ENCODE data around the gene NPHS2.

The NPHS2 gene

DNA sequence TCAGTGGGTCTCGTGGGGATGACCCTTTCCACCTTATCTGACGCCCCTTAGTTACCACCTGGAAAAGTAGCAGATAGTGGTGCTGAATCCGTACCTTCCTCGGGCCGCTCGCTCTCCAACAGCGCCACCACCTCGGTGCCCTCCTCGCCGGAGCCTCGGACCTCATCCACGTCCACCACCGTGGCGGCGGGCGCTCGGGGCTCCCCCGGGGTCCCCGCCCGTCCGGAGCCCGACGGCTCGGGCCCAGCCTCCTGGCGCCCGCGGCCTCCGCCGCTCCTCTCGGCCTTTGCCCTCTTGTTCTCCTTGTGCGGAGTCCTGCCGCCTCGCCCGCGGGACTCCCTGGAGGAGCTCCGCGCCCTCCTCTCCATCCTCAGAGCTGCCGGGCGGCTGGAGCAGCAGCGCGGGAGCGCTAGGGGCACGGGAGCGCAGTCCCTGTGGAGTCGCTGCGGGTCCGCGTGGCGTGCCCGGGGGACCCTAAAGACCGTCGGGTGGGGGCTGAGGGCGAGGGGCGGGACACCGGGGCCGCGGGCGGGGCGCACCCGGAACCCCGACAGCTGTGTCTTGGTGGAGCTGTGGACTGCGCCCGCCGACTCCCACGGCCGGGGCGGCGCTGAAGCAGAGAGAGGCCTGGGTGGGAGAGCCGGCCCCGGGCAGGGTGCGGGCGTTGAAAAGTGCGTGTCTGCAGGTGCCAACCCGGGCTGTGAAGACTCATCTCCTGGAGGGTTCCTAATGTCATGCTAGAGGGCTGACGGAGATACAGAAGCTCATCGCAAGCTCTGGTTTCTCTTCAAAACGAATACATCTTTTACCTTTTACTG is at the start of gene NPHS2:
Gene NPHS2 (minus strand): TSS at position 452 of the 818 bp plus-strand sequence. CDS start 84 bp downstream, at position 368.
- DNase-seq = no peak

- DNase-seq = no peak
Measured at GRCh38 chr1:179612361-179612760, 36.6 kb upstream of the NPHS2 start.

DNA sequence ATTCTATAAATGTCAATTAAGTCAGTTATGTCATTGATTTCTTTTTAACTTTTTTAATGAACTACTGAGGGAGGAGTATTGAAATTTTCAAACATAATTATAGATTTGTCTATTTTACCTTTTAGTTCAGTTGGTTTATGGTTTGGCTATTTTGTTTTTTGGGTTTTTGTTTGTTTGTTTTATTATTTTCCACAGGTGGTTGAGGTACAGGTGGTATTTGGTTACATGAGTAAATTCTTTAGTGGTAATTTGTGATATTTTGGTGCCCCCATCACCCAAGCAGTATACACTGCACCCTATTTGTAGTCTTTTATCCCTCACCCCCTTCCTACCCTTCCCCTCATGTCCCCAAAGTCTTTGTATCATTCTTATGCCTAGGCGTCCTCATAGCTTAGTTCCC is 25.3 kb upstream of the NPHS2 start:
- no peak for DNase-seq

- DNase-seq = peak; percentile 64 to 81
Measured at GRCh38 chr1:179599623-179600249, 24.0 kb upstream of the NPHS2 start.

- DNase-seq = no peak
Measured at GRCh38 chr1:179598631-179599030, 22.9 kb upstream of the NPHS2 start.

GRCh38 chr1:179591592-179592580 is 16.1 kb upstream of the NPHS2 start, which contains the start of gene TDRD5:
Gene TDRD5 (plus strand): TSS chr1:179591832. CDS start chr1:179592616, 784 bp downstream.
- DNase-seq = no peak

- no peak for DNase-seq
Measured at GRCh38 chr1:179591253-179591591, 15.5 kb upstream of the NPHS2 start.

GRCh38 chr1:179590671-179591070 is 14.9 kb upstream of the NPHS2 start:
- no peak for DNase-seq

- no peak for DNase-seq
Measured at GRCh38 chr1:179589509-179589908, 13.8 kb upstream of the NPHS2 start.

GRCh38 chr1:179588425-179589024 is 12.8 kb upstream of the NPHS2 start:
- no peak for DNase-seq

- no peak for DNase-seq
Measured at GRCh38 chr1:179587336-179587735, 11.6 kb upstream of the NPHS2 start.

DNA sequence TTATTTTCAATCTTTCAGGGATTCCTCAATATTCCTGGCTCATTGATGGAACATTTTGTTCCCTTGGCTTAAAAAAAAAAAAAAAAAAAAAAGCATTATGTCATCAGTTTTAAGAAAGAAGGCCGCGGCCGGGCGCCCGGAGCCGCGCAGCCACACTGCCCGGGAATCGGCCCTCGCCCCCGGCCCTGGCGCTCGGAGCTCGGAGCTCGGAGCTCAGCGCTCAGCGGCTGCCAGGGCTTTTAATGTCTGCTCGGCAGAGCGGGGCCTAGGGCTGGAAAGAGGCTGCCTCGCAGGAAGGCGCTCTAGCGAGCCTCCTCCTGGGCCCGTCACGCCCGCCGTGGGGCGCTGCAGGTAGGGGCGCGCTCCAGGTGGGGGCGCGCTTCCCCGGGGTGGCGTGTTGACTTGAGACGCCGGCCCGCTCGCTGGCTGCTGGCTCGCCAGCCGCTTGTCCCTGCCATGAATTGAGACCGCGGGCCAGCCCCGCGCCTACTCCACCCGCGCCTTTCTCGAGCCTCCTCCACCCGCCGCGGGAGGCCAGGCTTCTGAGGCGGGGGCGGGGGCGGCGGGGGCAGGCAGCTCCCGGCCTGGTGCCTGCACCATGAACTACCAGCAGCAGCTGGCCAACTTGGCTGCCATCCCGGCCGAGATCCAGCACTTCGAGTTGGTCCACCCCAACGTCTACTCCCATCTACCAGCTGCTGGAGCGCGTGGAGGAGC is 10.5 kb upstream of the NPHS2 start:
- peak; percentile 66 to 83 for DNase-seq

- no peak for DNase-seq
Measured at GRCh38 chr1:179583771-179584320, 8.1 kb upstream of the NPHS2 start.

- DNase-seq = no peak
Measured at GRCh38 chr1:179576509-179576908, 761 bp upstream of the NPHS2 start.

- DNase-seq = no peak
Measured at GRCh38 chr1:179558078-179558477, 17.7 kb downstream of the NPHS2 start.

- DNase-seq = no peak
Measured at GRCh38 chr1:179554427-179554826, 21.3 kb downstream of the NPHS2 start.

DNA sequence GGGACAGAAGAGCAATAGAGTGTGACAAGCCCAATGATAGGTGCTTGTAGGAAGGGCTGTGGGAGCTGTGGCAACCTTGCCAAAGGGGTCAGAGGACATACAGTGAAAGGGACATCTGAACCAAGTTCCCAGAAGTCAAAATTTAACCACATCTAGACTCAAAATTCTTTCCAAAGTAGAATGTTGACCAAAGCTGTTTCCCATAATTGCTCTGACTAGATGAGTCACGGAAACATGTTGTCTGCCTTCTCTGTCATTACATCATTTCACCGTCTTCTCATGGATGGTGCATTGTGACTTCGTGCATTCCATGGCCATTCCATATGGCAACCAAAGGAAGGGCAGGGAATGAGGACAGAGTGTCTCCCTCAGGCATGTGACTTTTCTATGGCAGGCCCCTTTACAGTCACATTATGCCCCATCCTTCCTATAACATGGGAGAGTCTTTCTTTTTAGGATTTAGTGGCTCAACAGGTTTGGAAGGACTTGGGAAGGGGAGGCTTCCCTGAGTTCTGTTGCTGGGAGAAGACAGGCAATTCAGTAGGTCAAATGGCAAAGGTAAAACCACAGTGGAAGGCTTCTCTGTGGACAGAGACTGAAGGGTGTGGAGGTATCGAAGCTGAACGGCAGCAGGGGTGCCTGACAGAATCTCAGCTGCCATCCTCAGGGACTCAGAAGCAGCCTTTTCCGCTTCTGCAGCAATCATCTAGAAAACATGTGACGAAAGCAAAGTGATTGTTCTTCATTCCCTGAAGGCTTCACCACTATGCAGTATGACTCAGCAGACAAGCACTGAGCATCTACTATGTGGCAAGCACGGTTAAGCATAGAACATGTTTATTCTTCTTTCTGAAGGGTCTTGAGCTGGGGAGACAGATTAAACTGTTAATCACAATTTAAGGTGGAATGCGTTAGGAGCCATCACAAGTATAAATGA is 24.7 kb downstream of the NPHS2 start:
- no peak for DNase-seq

DNA sequence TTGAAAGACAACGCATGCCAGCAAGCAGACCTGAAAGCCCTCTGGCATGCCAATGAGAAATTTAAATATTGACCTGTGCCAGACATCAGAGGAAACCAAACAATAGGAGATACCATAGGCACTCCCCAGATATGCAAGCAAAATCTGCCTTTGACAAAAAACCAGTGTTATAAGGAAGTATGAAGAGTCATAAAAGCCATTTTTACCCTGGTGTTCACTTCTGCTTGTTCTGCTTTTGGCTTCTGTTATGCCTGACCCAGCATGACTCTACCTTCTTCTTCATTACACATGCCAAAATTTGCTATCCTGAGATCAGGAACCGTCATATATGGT is 26.4 kb downstream of the NPHS2 start:
- DNase-seq = no peak

- no peak for DNase-seq
Measured at GRCh38 chr1:179548666-179549367, 26.9 kb downstream of the NPHS2 start.

GRCh38 chr1:179547021-179547535 is 28.7 kb downstream of the NPHS2 start:
- no peak for DNase-seq

Measured in NCI-H2081 (cell line).